Measurements from ENCODE around the gene TMEM184A.

TMEM184A gene

DNA sequence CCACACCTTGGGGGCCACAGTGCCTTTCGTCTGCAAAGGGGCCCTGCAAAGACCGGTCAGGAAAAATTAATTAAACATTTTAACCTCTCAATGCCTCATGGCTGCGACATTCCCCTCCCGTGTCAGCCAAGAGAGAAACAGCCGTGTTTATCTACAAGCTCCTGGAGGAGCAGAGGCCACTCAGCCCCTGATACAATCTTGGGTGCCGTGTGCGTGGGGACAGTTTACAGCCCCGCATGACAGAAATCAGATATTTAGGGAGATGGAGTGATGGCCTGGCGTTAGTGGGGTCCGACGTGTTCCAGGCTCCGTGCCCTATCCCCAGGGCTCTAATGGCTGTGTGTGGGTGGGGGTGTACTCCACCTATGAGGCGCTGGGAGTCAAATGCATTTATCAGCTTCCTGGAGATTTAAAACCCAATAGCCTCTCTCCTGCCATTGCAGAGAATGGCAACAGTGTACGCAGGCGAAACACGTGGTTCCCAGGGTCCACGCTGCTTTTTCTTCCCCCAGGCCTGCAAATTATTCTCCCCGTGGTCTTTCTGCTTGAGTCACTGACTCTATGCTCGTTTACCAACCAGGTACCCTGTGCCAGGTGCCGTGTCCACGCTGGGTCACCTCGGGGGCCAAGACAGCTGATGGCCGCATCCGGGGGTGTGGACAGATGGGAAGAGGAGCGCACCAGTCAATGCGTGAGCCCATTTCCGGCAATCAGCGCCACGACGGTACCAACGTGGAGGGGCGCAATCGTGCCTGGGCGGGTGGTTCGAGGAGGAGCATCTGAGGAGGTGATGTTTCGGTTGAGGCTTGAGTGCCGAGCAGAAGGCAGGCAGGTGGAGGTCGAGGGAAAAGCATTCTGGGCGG, 40.4 kb upstream of the TMEM184A start:
- Mint-ChIP-seq H3K9me3 (peaks cover 2% of the 10 kb centered on the region), H3K4me1 (peaks cover 4% of the 10 kb centered on the region), H3K4me3 (no peak overlapping the region), H3K27me3 (ENCODE audit: low read depth) (peaks cover 54% of the 10 kb centered on the region), H3K36me3 (ENCODE audit: low read depth) (no peaks in the 10 kb centered on the region), H3K27ac (no peak overlapping the region)
- TF ChIP-seq, protein P1, sequence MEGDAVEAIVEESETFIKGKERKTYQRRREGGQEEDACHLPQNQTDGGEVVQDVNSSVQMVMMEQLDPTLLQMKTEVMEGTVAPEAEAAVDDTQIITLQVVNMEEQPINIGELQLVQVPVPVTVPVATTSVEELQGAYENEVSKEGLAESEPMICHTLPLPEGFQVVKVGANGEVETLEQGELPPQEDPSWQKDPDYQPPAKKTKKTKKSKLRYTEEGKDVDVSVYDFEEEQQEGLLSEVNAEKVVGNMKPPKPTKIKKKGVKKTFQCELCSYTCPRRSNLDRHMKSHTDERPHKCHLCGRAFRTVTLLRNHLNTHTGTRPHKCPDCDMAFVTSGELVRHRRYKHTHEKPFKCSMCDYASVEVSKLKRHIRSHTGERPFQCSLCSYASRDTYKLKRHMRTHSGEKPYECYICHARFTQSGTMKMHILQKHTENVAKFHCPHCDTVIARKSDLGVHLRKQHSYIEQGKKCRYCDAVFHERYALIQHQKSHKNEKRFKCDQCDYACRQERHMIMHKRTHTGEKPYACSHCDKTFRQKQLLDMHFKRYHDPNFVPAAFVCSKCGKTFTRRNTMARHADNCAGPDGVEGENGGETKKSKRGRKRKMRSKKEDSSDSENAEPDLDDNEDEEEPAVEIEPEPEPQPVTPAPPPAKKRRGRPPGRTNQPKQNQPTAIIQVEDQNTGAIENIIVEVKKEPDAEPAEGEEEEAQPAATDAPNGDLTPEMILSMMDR (IDR thresholded peaks at IDR 0.05; ENCODE audit: unreplicated experiment in 3 of 3), result no peak

DNA sequence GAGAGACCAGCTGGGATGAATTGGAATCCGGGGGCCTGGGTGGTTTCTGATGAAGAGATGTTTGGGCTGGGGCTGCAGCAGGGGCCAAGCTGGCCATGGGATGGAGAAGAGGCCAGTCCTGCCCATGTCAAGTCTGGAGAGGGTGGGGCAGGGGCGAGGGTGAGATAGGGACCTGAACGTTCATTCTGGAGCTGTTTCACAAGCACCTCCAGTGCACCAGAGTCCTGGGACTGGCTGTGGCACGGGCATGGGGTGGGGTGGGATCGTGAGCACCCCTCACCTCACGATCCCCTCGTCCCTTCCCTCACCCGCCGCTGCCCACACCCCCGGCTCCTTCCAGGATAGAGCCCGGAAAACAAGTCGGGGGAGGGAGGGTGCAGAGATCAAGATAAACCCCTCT, 39.6 kb upstream of the TMEM184A start:
- H3K4me1 Mint-ChIP-seq, result peaks cover 6% of the 10 kb centered on the region
- peaks cover 59% of the 10 kb centered on the region for H3K27me3 Mint-ChIP-seq (ENCODE audit: low read depth)
- no peak overlapping the region for H3K4me3 Mint-ChIP-seq
- H3K27ac Mint-ChIP-seq, result no peak overlapping the region
- TF ChIP-seq, protein P1 (IDR thresholded peaks at IDR 0.05; ENCODE audit: unreplicated experiment in 3 of 3), result no peak
- H3K36me3 Mint-ChIP-seq (ENCODE audit: low read depth), result no peaks in the 10 kb centered on the region
- H3K9me3 Mint-ChIP-seq, result peaks cover 2% of the 10 kb centered on the region

DNA sequence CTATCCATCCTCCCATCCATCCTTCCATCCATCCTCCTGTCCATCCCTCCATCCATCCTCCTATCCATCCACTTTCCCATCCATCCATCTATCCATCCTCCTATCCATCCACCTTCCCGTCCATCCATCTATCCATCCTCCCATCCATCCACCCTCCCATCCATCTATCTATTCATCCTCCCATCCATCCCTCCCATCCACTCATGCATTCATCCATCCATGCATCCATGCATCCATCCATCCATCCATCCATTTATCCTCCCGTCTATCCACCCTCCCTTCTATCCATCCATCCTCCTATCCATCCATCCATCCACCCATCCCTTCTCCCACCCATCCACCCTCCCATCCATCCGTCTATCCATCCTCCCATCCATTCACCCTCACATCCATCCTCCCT, 39.0 kb upstream of the TMEM184A start:
- no peaks in the 10 kb centered on the region for H3K36me3 Mint-ChIP-seq (ENCODE audit: low read depth)
- TF ChIP-seq, protein P1 (IDR thresholded peaks at IDR 0.05; ENCODE audit: unreplicated experiment in 3 of 3), result no peak

DNA sequence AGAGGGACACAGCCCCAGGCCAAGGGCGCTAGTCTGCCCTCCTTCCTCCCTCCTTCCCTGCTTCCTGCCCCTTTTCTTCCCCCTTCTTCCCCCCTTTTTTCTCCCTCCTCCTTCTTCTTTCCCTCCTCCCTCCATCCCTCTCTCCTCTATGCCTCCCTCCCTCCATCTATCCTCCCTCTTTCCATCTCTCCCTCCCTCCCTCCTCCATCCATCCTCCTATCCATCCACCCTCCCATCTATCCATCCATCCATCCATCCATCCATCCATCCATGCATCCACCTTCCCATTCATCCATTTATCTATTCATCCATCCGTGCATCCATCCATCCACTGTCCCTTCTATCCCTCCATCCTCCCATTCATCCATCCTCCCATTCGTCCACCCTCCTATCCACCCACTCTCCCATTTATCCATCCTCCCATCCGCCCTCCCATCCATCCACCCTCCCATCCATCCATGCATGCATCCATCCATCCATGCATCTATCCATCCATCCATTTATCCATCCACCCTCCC, 38.0 kb upstream of the TMEM184A start:
- Mint-ChIP-seq H3K36me3 (ENCODE audit: low read depth) (no peaks in the 10 kb centered on the region), H3K4me1 (peaks cover 6% of the 10 kb centered on the region), H3K27me3 (ENCODE audit: low read depth) (peaks cover 69% of the 10 kb centered on the region), H3K9me3 (peaks cover 5% of the 10 kb centered on the region), H3K4me3 (no peak overlapping the region), H3K27ac (no peak overlapping the region)
- TF ChIP-seq, protein P1 (IDR thresholded peaks at IDR 0.05; ENCODE audit: unreplicated experiment in 3 of 3), result no peak

More for the DNA sequence above, 39.0 kb upstream of the TMEM184A start:
- Mint-ChIP-seq H3K4me3 (no peak overlapping the region), H3K9me3 (peaks cover 2% of the 10 kb centered on the region), H3K27me3 (ENCODE audit: low read depth) (peaks cover 61% of the 10 kb centered on the region), H3K4me1 (peaks cover 6% of the 10 kb centered on the region), H3K27ac (no peak overlapping the region)

DNA sequence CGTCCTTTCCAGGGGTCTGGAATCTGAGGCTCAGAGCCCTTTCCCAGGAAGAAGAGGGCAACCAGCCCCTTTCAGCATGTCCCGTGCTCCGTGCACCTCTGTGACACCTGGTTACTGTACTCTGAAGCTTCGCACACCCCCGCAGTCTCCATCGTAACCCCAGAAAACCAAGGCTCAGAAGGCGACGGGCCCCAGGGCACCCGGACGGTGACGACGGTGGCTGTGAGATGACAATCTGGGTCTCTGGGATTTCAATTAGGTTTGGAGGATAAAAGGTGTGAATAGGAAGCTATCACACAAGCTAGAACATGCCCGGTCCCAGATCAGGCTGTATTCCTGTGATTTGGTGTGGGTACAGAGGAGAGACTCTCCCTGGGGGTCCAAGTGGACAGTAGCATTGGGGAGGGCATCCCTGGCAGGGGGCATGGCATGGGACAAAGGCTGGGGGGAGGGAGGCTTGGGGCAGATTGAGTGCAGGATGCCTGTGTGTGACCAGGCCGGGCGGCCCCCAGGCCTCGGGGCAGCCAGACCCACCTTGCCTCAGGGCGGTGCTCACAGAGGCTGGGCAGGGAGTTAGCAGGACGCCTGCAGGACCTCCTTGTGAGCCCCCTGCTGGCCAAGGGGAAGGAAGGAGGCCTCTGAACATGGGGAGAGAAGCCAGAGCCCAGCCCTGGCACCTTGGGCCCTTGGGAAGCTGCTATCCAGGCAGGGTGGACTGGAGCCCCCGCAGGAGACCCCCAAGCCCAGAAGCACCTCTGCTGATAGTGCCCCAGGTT, 37.3 kb upstream of the TMEM184A start:
- Mint-ChIP-seq H3K36me3 (ENCODE audit: low read depth) (no peaks in the 10 kb centered on the region), H3K4me3 (no peak overlapping the region), H3K27me3 (ENCODE audit: low read depth) (peaks cover 65% of the 10 kb centered on the region), H3K4me1 (peaks cover 6% of the 10 kb centered on the region), H3K27ac (no peak overlapping the region), H3K9me3 (peaks cover 5% of the 10 kb centered on the region)
- TF ChIP-seq, protein P1 (IDR thresholded peaks at IDR 0.05; ENCODE audit: unreplicated experiment in 3 of 3), result no peak
